Measurements from ENCODE around the gene RUSF1.
"Not testable (repeated sequence)": the region's sequence is repeated elsewhere in the genome, so short reads cannot be mapped to it uniquely, and the experiment has no call there.

The RUSF1 gene

GRCh38 chr16:31513884-31514283, 5.7 kb upstream of the RUSF1 start:
- no peak for DNase-seq

GRCh38 chr16:31513126-31513525, 4.9 kb upstream of the RUSF1 start:
- DNase-seq = peak; percentile 57

DNA sequence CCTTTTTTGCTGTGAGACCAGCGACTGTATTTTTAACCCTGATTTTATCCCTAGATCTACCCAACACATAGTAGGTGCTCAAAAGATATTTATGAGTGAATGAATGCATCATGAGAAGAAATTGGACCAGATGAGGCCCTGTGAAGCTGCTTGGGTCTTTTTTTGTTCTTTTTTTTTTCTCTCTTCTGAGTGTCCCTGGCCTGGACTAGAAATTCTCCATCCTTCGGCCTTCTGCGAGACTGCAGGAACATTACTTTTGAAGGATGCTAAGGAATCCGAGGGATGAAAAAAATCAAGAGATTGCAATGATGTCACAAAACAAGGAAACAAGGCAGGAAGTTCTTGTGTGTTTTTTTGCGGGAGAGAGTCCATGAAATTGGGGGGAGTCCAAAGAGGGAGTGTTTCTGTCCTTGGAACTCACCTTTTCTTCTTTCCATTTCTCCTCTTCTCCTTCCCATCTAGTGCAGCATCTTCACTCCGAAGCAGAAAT, 560 bp upstream of the RUSF1 start:
- DNase-seq = no peak

DNA sequence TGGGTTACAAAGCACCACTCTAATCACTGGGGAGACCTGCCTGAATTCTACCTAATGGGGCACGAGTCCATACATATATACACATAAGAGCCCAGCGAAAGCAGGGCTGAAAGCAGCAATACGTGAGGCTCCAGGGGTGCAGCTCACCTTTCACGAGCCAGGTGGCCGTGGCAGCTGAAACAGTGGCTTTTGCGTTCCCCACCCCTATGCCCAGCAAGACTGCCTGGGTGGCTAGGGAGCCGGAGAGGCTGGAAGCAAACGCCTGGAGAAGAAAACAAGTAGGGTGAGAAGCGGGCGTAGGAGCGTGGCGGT, 618 bp downstream of the RUSF1 start:
- no peak for DNase-seq

- DNase-seq = no peak
Observed at GRCh38 chr16:31505483-31505882, 2.7 kb downstream of the RUSF1 start.

DNA sequence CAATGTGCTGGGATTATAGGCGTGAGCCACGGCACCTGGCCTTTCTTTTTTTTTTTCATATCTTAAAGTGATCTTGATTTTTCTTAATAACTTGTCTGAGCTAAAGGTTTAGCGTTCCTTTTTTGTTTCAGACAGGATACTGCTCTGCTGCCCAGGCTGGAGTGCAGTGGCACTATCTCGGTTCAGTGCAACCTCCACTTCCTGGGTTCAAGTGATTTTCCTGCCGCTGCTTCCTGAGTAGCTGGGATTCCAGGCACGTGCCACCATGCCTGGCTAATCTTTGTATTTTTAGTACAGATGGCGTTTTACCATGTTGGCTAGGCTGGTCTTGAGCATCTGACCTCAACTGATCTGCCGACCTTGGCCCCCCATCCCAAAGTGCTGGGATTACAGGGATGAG, 4.0 kb downstream of the RUSF1 start:
- DNase-seq = no peak

DNA sequence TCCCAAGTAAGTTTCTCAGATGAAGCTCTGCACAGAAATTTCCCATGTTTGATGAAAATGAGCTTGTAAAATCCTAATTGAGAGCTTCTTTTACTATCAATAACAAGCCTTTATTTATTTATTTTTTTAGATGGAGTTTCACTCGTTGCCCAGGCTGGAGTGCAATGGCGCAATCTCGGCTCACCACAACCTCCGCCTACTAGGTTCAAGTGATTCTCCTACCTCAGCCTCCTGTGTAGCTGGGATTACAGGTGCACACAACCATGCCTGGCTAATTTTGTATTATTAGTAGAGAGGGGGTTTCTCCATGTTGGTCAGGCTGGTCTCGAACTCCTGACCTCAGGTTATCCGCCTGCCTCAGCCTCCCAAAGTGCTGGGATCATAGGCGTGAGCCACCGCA, 4.6 kb downstream of the RUSF1 start:
- DNase-seq = not testable (repeated sequence)

DNA sequence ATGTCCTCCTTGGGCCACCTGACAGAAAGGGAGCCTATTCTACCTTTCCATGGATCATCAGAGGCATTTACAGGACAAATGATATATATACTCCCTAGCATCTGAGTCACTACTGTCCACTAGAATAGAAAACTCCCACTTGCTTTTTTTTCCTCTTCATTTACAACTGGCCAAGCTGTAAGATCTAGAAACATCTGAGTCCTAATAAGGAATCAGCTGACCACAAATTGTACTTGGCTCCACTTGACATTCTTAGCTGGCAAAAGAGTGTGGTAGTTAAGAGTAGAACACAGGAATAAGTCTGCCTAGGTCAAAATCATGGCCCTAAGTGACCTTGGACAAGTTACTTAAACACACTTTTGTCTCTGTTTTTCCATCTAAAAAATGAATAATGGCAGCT, 5.2 kb downstream of the RUSF1 start:
- no peak for DNase-seq

DNA sequence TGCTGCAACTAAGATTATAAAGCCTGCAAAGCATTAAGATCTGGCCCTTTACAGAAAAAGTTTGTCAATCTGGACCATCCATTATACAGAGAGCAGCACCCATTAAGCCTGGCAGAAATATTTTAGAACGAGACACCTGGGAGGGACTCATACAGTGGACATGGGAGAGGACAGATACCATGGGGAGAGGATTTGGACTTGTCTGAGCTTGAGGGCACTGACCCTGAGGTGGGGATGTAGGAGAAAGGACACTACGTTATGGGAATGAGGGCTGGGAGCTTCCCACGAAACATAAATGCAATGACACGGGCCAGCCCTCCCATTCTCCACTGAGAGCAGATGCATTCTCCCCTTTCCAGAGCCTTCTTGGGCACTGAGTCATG, 6.2 kb downstream of the RUSF1 start:
- no peak for DNase-seq

GRCh38 chr16:31501226-31501965, 6.8 kb downstream of the RUSF1 start:
- no peak for DNase-seq

GRCh38 chr16:31499928-31500327, 8.3 kb downstream of the RUSF1 start:
- no peak for DNase-seq

GRCh38 chr16:31498493-31498892, 9.7 kb downstream of the RUSF1 start:
- DNase-seq = no peak

GRCh38 chr16:31496670-31497069, 11.5 kb downstream of the RUSF1 start:
- no peak for DNase-seq

DNA sequence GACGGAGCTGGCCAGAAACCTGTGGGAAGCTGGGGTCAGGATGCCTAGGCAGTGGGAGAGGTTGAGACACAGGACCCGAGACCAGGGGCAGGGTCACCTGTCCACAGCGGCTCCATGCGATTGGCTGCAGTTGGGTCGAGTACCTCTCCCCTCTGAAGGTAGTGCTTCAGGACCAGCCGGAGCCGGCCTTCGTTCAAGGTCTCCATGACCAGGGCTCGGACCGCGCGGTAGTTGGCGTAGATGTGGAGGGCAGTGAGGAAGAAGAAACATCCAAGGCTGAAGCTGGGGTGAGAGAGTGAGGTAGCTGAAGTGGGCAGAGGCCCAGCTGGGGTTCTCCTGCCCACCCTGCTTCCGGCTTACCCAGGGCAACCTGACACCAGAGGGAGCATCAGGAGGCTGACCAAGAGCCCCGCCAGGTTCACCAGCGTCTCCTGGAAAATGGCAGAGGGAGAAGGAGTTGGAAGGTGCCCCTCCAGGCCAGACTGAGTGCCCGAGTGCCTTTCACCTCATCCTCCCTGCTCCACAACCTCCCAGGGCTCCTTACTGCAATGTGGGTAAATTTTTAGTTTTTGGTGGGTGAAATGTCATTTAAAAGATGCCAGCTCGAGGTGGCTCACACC, 14.6 kb downstream of the RUSF1 start:
- no peak for DNase-seq

DNA sequence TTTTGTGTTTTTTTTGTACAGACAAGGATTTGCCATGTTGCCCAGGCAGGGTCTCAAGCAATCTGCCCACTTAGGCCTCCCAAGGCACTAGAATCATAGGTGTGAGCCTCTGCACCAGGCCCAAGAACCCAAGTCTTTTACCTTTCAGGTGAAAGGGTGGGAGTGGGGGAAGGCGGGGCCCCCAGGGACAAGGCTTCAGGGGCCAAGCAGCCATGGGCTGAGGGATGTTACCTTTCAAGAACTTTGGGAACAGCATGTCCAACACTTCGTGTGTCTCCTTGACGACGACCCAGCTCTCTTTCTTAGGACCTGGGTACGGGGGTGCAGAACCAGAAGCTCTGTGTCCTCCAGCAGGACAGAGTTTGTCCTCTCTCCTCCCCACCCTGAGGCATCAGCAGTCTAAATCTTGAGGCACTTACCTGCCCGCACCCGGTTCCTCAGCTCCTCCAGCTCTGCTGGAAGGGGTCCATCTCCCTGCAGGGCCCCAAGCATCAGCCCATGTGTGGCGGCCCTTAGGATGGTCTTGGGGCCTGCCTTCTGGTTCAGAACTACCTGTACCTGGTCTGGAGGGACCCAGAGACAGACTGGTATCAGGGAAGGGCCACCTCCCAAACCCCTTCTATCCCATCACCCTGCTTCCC, 16.3 kb downstream of the RUSF1 start:
- DNase-seq = no peak

GRCh38 chr16:31489616-31490584, 18.3 kb downstream of the RUSF1 start:
- DNase-seq = no peak

DNA sequence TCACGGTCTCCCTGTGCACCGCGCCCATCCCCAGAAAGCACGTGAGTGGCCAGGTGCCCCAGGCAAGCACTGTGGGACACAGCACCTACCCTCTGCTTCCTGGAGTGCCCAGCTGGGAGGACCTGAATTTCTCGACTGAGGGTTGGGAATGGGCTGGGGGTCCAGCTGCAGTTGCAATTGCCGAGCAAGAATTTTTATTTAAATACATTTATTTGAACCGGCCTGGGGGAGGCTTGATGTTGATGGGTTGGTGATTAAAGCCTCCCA, 19.0 kb downstream of the RUSF1 start:
- no peak for DNase-seq

- no peak for DNase-seq
Observed at GRCh38 chr16:31488468-31489297, 19.5 kb downstream of the RUSF1 start.

GRCh38 chr16:31487720-31488467, 20.3 kb downstream of the RUSF1 start:
- DNase-seq = peak; percentile 90

- DNase-seq = no peak
Observed at GRCh38 chr16:31487071-31487719, 21.0 kb downstream of the RUSF1 start.

- DNase-seq = no peak
Observed at GRCh38 chr16:31486045-31486444, 22.1 kb downstream of the RUSF1 start.
